ENCODE data around the gene TBC1D16. TPM values are rescaled to one million over a fixed set of nuclear protein-coding genes. Genes with fewer than 3 reads are reported as not detected.

TBC1D16 gene
- total RNA-seq, 1 experiment from 2014 or later: 35.9 TPM

DNA sequence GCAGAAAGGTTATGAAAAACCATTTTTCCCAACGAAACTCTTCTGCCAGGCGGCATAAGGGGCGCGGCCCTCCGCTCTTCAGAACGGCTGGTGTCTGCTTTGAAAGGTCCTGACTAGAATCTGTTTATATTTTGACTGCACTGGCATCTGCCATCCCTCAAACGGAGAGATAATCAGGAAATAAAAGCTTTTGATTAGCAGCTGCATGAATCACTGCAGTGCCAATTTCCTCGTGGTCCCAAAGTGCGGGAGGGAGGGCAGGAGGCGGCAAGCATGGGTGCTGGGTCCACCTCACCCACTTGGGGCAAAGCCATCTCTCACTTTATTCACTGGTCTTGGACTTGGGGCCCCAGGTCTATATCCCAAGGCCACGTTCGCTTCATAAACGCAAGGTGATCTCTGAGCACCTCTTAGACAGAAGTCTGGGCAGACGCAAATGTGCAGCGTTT is 49.7 kb downstream of the TBC1D16 start:
- Mint-ChIP-seq H3K9me3 (ENCODE audit: low read depth, unreplicated experiment) (no peaks in the 10 kb centered on the region), H3K4me1 (ENCODE audit: low read depth, unreplicated experiment) (peaks cover 66% of the 10 kb centered on the region), H3K4me3 (ENCODE audit: low read depth, unreplicated experiment) (no peak overlapping the region), H3K36me3 (ENCODE audit: insufficient read depth, unreplicated experiment) (peaks cover 17% of the 10 kb centered on the region), H3K27me3 (ENCODE audit: unreplicated experiment) (no peaks in the 10 kb centered on the region), H3K27ac (ENCODE audit: unreplicated experiment) (no peak overlapping the region)
- TF ChIP-seq, protein P1, sequence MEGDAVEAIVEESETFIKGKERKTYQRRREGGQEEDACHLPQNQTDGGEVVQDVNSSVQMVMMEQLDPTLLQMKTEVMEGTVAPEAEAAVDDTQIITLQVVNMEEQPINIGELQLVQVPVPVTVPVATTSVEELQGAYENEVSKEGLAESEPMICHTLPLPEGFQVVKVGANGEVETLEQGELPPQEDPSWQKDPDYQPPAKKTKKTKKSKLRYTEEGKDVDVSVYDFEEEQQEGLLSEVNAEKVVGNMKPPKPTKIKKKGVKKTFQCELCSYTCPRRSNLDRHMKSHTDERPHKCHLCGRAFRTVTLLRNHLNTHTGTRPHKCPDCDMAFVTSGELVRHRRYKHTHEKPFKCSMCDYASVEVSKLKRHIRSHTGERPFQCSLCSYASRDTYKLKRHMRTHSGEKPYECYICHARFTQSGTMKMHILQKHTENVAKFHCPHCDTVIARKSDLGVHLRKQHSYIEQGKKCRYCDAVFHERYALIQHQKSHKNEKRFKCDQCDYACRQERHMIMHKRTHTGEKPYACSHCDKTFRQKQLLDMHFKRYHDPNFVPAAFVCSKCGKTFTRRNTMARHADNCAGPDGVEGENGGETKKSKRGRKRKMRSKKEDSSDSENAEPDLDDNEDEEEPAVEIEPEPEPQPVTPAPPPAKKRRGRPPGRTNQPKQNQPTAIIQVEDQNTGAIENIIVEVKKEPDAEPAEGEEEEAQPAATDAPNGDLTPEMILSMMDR (IDR thresholded peaks at IDR 0.05; ENCODE audit: unreplicated experiment): no peak
- no peak for DNase-seq
- CTCF ChIA-PET: no interaction called here
- BruUV-seq (replicated peaks): no TSS peak
- intact Hi-C loops (cut with micrococcal nuclease; ENCODE audit: unreplicated experiment): loop anchor here (5.0 kb wide), 2 partner anchors 54 to 179 kb away; no protein-coding TSS in a partner anchor

DNA sequence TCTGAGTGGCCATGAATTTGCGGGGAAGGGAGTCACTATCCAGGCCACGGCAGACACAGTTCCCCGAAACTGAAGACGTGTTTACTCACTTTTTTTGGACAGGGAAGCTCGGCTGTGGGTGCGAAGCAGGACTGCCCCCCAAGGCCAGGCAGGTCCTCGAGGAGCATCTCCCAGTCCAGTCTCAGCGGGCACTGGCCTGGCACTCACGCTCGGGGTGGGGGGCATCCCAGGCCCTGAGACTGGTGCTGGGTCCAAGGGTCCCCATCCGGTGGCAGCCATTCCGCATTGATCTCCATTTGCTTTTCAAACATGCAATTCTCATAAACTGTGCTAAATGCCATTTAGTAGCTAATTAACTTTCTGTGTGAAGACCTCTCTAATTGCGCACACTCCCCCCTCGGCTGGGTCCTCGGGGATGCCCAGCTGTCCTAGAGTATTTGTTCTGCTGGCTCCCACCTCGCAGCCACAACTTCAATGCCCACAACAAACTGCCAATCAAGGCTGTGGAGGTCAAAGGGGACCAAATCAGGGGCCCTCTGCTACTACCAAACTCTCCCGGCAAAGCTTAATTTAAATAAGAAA is 50.2 kb downstream of the TBC1D16 start:
- Mint-ChIP-seq H3K27me3 (ENCODE audit: unreplicated experiment) (no peaks in the 10 kb centered on the region), H3K4me1 (ENCODE audit: low read depth, unreplicated experiment) (peaks cover 60% of the 10 kb centered on the region), H3K27ac (ENCODE audit: unreplicated experiment) (no peak overlapping the region), H3K4me3 (ENCODE audit: low read depth, unreplicated experiment) (no peak overlapping the region), H3K36me3 (ENCODE audit: insufficient read depth, unreplicated experiment) (peaks cover 12% of the 10 kb centered on the region), H3K9me3 (ENCODE audit: low read depth, unreplicated experiment) (no peaks in the 10 kb centered on the region)
- intact Hi-C loops (cut with micrococcal nuclease; ENCODE audit: unreplicated experiment): loop anchor here (5.0 kb wide), 2 partner anchors 53 to 178 kb away; no protein-coding TSS in a partner anchor
- CTCF ChIA-PET: no interaction called here
- TF ChIP-seq, protein P1 (IDR thresholded peaks at IDR 0.05; ENCODE audit: unreplicated experiment): no peak
- no peak for DNase-seq
- BruUV-seq (replicated peaks): no TSS peak

DNA sequence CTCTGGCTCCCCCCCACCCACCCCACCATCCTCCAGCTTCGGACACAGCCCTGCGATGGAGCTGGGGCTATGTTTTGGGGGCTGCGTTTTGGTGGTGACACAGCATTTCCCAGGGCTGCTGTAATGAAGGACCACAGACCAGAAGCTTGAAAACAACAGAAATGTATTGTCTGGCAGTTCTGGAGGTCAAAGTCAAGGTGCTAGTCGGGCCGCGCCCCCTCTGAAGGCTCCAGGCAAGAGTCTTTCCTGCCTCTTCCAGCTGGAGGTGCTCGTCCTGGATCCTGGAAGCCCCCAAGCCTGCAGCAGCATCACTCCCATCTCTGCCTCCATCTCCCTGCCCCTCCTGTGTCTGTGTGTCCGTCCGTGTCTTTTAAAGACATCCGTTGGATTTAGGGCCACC is 50.8 kb downstream of the TBC1D16 start:
- Mint-ChIP-seq H3K4me1 (ENCODE audit: low read depth, unreplicated experiment) (peaks cover 55% of the 10 kb centered on the region), H3K27ac (ENCODE audit: unreplicated experiment) (no peak overlapping the region), H3K27me3 (ENCODE audit: unreplicated experiment) (no peaks in the 10 kb centered on the region), H3K36me3 (ENCODE audit: insufficient read depth, unreplicated experiment) (peaks cover 12% of the 10 kb centered on the region), H3K4me3 (ENCODE audit: low read depth, unreplicated experiment) (no peak overlapping the region), H3K9me3 (ENCODE audit: low read depth, unreplicated experiment) (no peaks in the 10 kb centered on the region)
- BruUV-seq (replicated peaks): no TSS peak
- intact Hi-C loops (cut with micrococcal nuclease; ENCODE audit: unreplicated experiment): loop anchor here (5.0 kb wide), 2 partner anchors 53 to 178 kb away; no protein-coding TSS in a partner anchor
- CTCF ChIA-PET: no interaction called here
- TF ChIP-seq, protein P1 (IDR thresholded peaks at IDR 0.05; ENCODE audit: unreplicated experiment): no peak
- DNase-seq: no peak

DNA sequence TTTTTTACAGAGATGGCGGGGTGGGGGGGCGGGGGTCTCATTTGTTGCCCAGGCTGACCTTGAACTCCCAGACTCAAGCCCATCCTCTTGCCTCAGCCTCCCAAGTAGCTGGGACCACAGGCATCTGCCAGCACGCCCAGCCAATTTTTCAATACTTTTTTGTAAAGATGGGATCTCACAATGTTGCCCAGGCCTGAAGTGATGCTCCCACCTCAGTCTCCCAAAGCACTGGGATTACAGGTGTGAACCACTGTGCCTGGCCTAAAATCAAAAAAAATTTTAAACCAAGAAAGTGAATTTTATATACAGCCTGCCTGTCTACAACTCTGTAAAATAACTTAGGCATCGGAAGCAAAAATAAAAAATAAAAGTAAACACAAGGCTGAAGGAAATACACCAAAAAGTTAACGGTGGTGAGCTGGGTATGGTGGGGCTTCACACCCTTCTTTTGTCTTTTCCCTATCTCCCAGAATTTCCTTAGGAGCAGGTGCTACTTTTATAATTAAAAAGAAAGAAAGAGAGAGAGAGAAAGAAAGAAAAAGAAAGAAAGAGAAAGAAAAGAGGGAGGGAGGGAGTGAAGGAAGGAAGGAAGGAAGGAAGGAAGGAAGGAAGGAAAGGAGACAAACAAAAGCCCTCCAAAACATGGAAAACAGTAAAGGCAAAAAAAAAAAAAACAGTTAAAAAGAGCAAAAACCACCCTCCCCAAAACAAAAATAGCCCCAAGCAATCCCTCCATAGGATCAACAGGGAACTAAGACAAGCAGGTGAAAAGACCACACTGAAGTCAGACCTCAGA is 51.4 kb downstream of the TBC1D16 start:
- intact Hi-C loops (cut with micrococcal nuclease; ENCODE audit: unreplicated experiment): no loop called here
- no peaks in the 10 kb centered on the region for H3K9me3 Mint-ChIP-seq (ENCODE audit: low read depth, unreplicated experiment)
- peaks cover 48% of the 10 kb centered on the region for H3K4me1 Mint-ChIP-seq (ENCODE audit: low read depth, unreplicated experiment)
- no peak overlapping the region for H3K4me3 Mint-ChIP-seq (ENCODE audit: low read depth, unreplicated experiment)
- H3K36me3 Mint-ChIP-seq (ENCODE audit: insufficient read depth, unreplicated experiment): peaks cover 14% of the 10 kb centered on the region
- H3K27me3 Mint-ChIP-seq (ENCODE audit: unreplicated experiment): no peaks in the 10 kb centered on the region
- no peak for DNase-seq
- CTCF ChIA-PET: no interaction called here
- BruUV-seq (replicated peaks): no TSS peak
- no peak overlapping the region for H3K27ac Mint-ChIP-seq (ENCODE audit: unreplicated experiment)
- TF ChIP-seq, protein P1 (IDR thresholded peaks at IDR 0.05; ENCODE audit: unreplicated experiment): no peak
